GM12878 (cell line): ENCODE results near the gene DPYSL3. TPM values are rescaled to one million over a fixed set of nuclear protein-coding genes. Genes with fewer than 3 reads are reported as not detected.

Experiments
- ATAC-seq: fragments of 200-7000 bp; cut with Tn5 transposase; 3 replicates; pipeline ENCODE4 v1.9.1; 2020; ENCODE audit warnings: mild to moderate bottlenecking, moderate library complexity
- BruUV-seq: library from RNA; stranded (reverse); fragments of 400-500 nt; replicated peaks from 2 replicates; lab custom pipeline; 2021; lab: Mats Ljungman, UMichigan
- CTCF ChIA-PET: fragments of 300-600 bp; sonication (Branson Sonifier 250); formaldehyde crosslinking; extraction: SDS; loops from one replicate; lab custom pipeline; 2021; ENCODE audit warnings: inconsistent platforms; lab: Yijun Ruan, JAX
- POLR2A ChIA-PET: fragments of 350-600 bp; formaldehyde crosslinking; extraction: SDS; loops from one replicate; lab custom pipeline; 2021; ENCODE audit warnings: inconsistent platforms; lab: Charles Lee
- RAD21 ChIA-PET: fragments of 300-600 bp; sonication (Branson Sonifier 250); formaldehyde crosslinking; loops from one replicate; lab custom pipeline; 2023; ENCODE audit warnings: antibody characterized with exemption; ENCODE audit not compliant: unreplicated experiment; lab: Charles Lee
- SMC1A ChIA-PET: fragments of 300-600 bp; sonication (Branson Sonifier 250); formaldehyde crosslinking; loops from one replicate; lab custom pipeline; 2023; ENCODE audit not compliant: unreplicated experiment, uncharacterized antibody; lab: Charles Lee
- DNase-seq: peaks from one replicate; pipeline ENCODE4 v3.0.0-alpha.2; 2011; ENCODE audit warnings: low read depth, low spot score
- FAIRE-seq: peaks from 3 replicates; lab custom pipeline; 2011; peaks lifted over from hg19 to GRCh38; lab: Jason Lieb, UNC
- H2AFZ ChIP-seq: 2 replicates; pipeline ENCODE4 v1.6.0; 2011; ENCODE audit warnings: low read depth, low read length, control low read depth; ENCODE audit not compliant: control insufficient read depth
- H3K27ac ChIP-seq: 2 replicates; pipeline ENCODE4 v1.5.1; 2011; ENCODE audit warnings: control low read depth; ENCODE audit not compliant: control insufficient read depth, insufficient read depth
- H3K27me3 ChIP-seq, 2 experiments: replicated peaks in 1 of 2; 2 replicates each; pipeline versions ENCODE4 v1.6.0 to v1.6.1; 2011; ENCODE audit warnings: low read length in 1 of 2; ENCODE audit not compliant: control insufficient read depth in 2 of 2, insufficient read depth in 2 of 2
- H3K36me3 ChIP-seq, 2 experiments: 2 replicates each; pipeline ENCODE4 v1.5.1; 2011; ENCODE audit warnings: low read length in 1 of 2; ENCODE audit not compliant: control insufficient read depth in 2 of 2, insufficient read depth in 2 of 2
- H3K4me1 ChIP-seq: 2 replicates; pipeline ENCODE4 v1.6.1; 2011; ENCODE audit warnings: mild to moderate bottlenecking, low read length, moderate library complexity, mixed read lengths; ENCODE audit not compliant: control insufficient read depth, insufficient read depth
- H3K4me2 ChIP-seq: 2 replicates; pipeline ENCODE4 v1.6.0; 2011; ENCODE audit warnings: control low read depth; ENCODE audit not compliant: control insufficient read depth, insufficient read depth
- H3K4me3 ChIP-seq: fragments of 200-600 bp; sonication (generic); 2 replicates; pipeline ENCODE4 v1.5.1; 2016
- H3K79me2 ChIP-seq: 2 replicates; pipeline ENCODE4 v1.6.0; 2011; ENCODE audit warnings: low read length; ENCODE audit not compliant: control insufficient read depth, insufficient read depth
- H3K9ac ChIP-seq: 2 replicates; pipeline ENCODE4 v1.8.0; 2011; ENCODE audit warnings: low read length, control low read depth, mixed read lengths; ENCODE audit not compliant: control insufficient read depth, insufficient read depth
- H3K9me3 ChIP-seq: replicated peaks from 3 replicates; pipeline ENCODE4 v1.5.1; 2011; ENCODE audit warnings: mild to moderate bottlenecking, low read length; ENCODE audit not compliant: control insufficient read depth, insufficient read depth
- H4K20me1 ChIP-seq: 2 replicates; pipeline ENCODE4 v1.6.0; 2011; ENCODE audit not compliant: control insufficient read depth, insufficient read depth
- BCL11A ChIP-seq: IDR thresholded peaks from 2 replicates; pipeline ENCODE4 v1.6.1; 2011; ENCODE audit warnings: low read depth, low read length
- CBFB ChIP-seq: IDR thresholded peaks from 2 replicates; pipeline ENCODE4 v1.6.1; 2016; ENCODE audit warnings: antibody characterized with exemption, low read depth
- HDAC6 ChIP-seq: fragments of 200-600 bp; sonication (generic); IDR thresholded peaks from one replicate; pipeline ENCODE4 v1.8.0; 2017; ENCODE audit warnings: antibody characterized with exemption; ENCODE audit not compliant: unreplicated experiment
- JUNB ChIP-seq: IDR thresholded peaks from 2 replicates; pipeline ENCODE4 v1.6.1; 2016; ENCODE audit warnings: antibody characterized with exemption, mild to moderate bottlenecking
- MTA2 ChIP-seq: fragments of 450-650 bp; IDR thresholded peaks from 2 replicates; pipeline ENCODE4 v1.6.1; 2016; ENCODE audit warnings: low read depth, mild to moderate bottlenecking, moderate library complexity
- MYB ChIP-seq: fragments of 150-350 bp; IDR thresholded peaks from 2 replicates; pipeline ENCODE4 v1.6.1; 2014; ENCODE audit warnings: mild to moderate bottlenecking, low read depth, low read length, borderline replicate concordance
- NFYB ChIP-seq: IDR thresholded peaks from 2 replicates; pipeline ENCODE4 v1.6.1; 2011; ENCODE audit warnings: low read depth, mild to moderate bottlenecking, low read length, improper control_type of control experiment, moderate library complexity; ENCODE audit not compliant: insufficient read depth
- NR2C2 ChIP-seq: IDR thresholded peaks from 2 replicates; pipeline ENCODE4 v1.6.1; 2011; ENCODE audit warnings: borderline replicate concordance, low read depth; ENCODE audit not compliant: control insufficient read depth, insufficient read length
- POLR2AphosphoS5 ChIP-seq: IDR thresholded peaks from 2 replicates; pipeline ENCODE4 v1.6.1; 2011; ENCODE audit warnings: mild to moderate bottlenecking, low read length, inconsistent platforms
- POU2F2 ChIP-seq: IDR thresholded peaks from 3 replicates; pipeline ENCODE4 v1.6.1; 2011; ENCODE audit warnings: low read depth, mild to moderate bottlenecking, low read length, borderline replicate concordance
- YBX1 ChIP-seq: fragments of 450-650 bp; IDR thresholded peaks from 2 replicates; pipeline ENCODE4 v1.6.1; 2016; ENCODE audit warnings: antibody characterized with exemption
- YY1 ChIP-seq: IDR thresholded peaks from 2 replicates; pipeline ENCODE4 v1.6.1; 2011; ENCODE audit warnings: low read depth, mild to moderate bottlenecking, low read length
- WGBS: methylation state at CpG from one replicate; pipeline ENCODE4 v1.1.6; 2016; ENCODE audit warnings: low lambda C conversion rate; ENCODE audit not compliant: insufficient replicate concordance, insufficient coverage; ENCODE audit errors: missing lambda C conversion rate; 5-methylcytosine and 5-hydroxymethylcytosine counted together
- in situ Hi-C: fragments of 300-500 bp; cut with MboI; formaldehyde crosslinking; loops from 9 replicates; pipeline ENCODE4 v1.14.3; 2018; ENCODE audit warnings: mixed read lengths
- intact Hi-C: fragments of 100-400 bp; cut with micrococcal nuclease; formaldehyde crosslinking; loops from one replicate; pipeline ENCODE4 v1.14.2; 2022; ENCODE audit not compliant: unreplicated experiment
- polyA plus RNA-seq, 11 experiments: library from polyadenylated mRNA; depleted of rRNA in 4 of 11; unstranded in 6 of 11; stranded (reverse) in 5 of 11; fragments of >200 nt; fragmentation: Nextera tagmentation in 4 of 11; fragmentation: Illumina TruSeq in 1 of 11; extraction: Ambion mirVana in 4 of 11; extraction: Trizol in 1 of 11; gene quantifications; 1 replicate in 1 of 11; 2 replicates in 10 of 11; pipeline versions ENCODE4 v1.2.1 to v1.2.3, GENCODE V29; 2011 to 2016; ENCODE audit warnings: inconsistent platforms in 2 of 11, missing spikeins in 2 of 11, low read depth in 1 of 11
- total RNA-seq, 4 experiments: library from RNA; depleted of rRNA in 3 of 4; stranded (reverse); fragments of >200 nt in 3 of 4; fragmentation: Illumina TruSeq in 1 of 4; extraction: Trizol in 1 of 4; gene quantifications; 2 replicates each; pipeline versions ENCODE4 v1.2.1 to v1.2.3, GENCODE V29; 2013 to 2021
- TF ChIP-seq, protein P1 (sequence below): fragments of 450-650 bp; formaldehyde crosslinking; IDR thresholded peaks from 2 replicates; pipeline ENCODE4 v1.5.0; 2022; ENCODE audit warnings: mild to moderate bottlenecking, missing genetic modification characterization
- TF ChIP-seq, protein P2 (sequence below): fragments of 450-650 bp; IDR thresholded peaks from 2 replicates; pipeline ENCODE4 v1.6.1; 2017; ENCODE audit warnings: antibody characterized with exemption, mild to moderate bottlenecking, moderate library complexity
- TF ChIP-seq, protein P3 (sequence below): fragments of 450-650 bp; formaldehyde crosslinking; IDR thresholded peaks from 2 replicates; pipeline ENCODE4 v1.4.0; 2020; ENCODE audit warnings: mild to moderate bottlenecking, moderate library complexity

DPYSL3 gene
- total and polyA plus RNA-seq, 10 of the 15 experiments (the other 5 are each of a cell fraction or from before 2014, with no cell fraction given), result 0.08 to 1.5 (median 0.45) TPM; not detected in 1

DNA sequence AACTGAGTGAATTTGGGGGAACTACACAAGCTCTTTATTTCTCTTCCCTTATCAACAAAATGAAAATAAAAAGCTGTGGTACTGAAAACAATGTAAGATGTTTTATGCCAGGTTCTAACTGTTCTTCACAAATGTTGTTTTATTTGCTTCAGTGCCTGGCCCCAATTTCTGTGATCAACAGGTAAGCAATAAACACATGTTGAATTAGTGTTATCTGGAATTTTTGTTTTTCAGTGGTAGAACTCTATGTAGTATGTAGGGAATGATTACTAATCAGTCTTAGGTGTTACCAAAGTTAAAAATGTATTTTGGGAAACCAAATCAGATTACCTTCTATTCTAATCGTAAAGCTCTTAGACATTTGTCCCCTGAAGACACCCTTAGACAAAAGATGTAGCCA is 7.5 kb upstream of the DPYSL3 start (continued):
- TF ChIP-seq, protein P1, sequence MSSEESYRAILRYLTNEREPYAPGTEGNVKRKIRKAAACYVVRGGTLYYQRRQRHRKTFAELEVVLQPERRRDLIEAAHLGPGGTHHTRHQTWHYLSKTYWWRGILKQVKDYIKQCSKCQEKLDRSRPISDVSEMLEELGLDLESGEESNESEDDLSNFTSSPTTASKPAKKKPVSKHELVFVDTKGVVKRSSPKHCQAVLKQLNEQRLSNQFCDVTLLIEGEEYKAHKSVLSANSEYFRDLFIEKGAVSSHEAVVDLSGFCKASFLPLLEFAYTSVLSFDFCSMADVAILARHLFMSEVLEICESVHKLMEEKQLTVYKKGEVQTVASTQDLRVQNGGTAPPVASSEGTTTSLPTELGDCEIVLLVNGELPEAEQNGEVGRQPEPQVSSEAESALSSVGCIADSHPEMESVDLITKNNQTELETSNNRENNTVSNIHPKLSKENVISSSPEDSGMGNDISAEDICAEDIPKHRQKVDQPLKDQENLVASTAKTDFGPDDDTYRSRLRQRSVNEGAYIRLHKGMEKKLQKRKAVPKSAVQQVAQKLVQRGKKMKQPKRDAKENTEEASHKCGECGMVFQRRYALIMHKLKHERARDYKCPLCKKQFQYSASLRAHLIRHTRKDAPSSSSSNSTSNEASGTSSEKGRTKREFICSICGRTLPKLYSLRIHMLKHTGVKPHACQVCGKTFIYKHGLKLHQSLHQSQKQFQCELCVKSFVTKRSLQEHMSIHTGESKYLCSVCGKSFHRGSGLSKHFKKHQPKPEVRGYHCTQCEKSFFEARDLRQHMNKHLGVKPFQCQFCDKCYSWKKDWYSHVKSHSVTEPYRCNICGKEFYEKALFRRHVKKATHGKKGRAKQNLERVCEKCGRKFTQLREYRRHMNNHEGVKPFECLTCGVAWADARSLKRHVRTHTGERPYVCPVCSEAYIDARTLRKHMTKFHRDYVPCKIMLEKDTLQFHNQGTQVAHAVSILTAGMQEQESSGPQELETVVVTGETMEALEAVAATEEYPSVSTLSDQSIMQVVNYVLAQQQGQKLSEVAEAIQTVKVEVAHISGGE (CRISPR knock-in tag), result no peak
- no peak for TF ChIP-seq MTA2

DNA sequence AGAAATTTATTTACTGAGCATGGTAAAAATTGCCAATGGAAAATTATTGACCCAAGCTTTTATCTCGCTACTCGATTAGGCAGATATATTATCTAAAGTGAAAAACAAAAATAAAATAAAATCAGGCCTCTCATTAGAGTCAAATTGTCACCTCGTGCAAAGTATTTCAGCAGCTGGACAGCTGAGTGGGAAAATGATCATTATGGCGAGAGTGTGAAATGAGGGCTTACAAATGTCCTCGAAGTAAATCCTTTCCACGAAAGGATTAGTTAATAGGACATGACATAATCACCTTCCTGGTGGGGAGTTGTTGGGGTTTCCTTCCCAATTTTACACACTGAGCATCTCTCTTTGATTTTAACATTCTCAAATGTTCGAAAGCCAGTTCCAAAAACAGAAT is 5.4 kb upstream of the DPYSL3 start:
- in situ Hi-C loops (no loop called here), intact Hi-C loops (no loop called here)
- no peak overlapping the region for H3K27ac ChIP-seq
- no TSS peak for BruUV-seq
- H3K27me3 ChIP-seq, result 0 out of 4 replicates have a peak, but pooled peaks cover 0 to under 1% of the 10 kb centered on the region in 2 experiments
- H3K4me3 ChIP-seq, result no peak overlapping the region
- no peak for DNase-seq
- H3K4me2 ChIP-seq, result no peak overlapping the region
- ChIA-PET POLR2A (no interaction called here), RAD21 (no interaction called here), CTCF (no interaction called here), SMC1A (no interaction called here)
- H2AFZ ChIP-seq, result no peak overlapping the region
- H3K4me1 ChIP-seq, result no peaks in the 10 kb centered on the region
- no peaks in the 10 kb centered on the region for H3K36me3 ChIP-seq
- no peak for FAIRE-seq
- no peaks in the 10 kb centered on the region for H3K79me2 ChIP-seq
- no peak for ATAC-seq
- no peaks in the 10 kb centered on the region for H4K20me1 ChIP-seq
- WGBS, result 25% methylated on average over 7 of the region's 7 CpGs
- H3K9ac ChIP-seq, result no peak overlapping the region
- H3K9me3 ChIP-seq, result no peaks in the 10 kb centered on the region
- TF ChIP-seq NR2C2, result no peak
- TF ChIP-seq, protein P2, sequence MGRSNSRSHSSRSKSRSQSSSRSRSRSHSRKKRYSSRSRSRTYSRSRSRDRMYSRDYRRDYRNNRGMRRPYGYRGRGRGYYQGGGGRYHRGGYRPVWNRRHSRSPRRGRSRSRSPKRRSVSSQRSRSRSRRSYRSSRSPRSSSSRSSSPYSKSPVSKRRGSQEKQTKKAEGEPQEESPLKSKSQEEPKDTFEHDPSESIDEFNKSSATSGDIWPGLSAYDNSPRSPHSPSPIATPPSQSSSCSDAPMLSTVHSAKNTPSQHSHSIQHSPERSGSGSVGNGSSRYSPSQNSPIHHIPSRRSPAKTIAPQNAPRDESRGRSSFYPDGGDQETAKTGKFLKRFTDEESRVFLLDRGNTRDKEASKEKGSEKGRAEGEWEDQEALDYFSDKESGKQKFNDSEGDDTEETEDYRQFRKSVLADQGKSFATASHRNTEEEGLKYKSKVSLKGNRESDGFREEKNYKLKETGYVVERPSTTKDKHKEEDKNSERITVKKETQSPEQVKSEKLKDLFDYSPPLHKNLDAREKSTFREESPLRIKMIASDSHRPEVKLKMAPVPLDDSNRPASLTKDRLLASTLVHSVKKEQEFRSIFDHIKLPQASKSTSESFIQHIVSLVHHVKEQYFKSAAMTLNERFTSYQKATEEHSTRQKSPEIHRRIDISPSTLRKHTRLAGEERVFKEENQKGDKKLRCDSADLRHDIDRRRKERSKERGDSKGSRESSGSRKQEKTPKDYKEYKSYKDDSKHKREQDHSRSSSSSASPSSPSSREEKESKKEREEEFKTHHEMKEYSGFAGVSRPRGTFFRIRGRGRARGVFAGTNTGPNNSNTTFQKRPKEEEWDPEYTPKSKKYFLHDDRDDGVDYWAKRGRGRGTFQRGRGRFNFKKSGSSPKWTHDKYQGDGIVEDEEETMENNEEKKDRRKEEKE, result no peak
- no peak for TF ChIP-seq MYB
- no peak for TF ChIP-seq CBFB
- no peak for TF ChIP-seq JUNB
- TF ChIP-seq BCL11A, result no peak
- no peak for TF ChIP-seq YY1
- no peak for TF ChIP-seq POLR2AphosphoS5
- no peak for TF ChIP-seq POU2F2
- no peak for TF ChIP-seq YBX1
- TF ChIP-seq, protein P3, sequence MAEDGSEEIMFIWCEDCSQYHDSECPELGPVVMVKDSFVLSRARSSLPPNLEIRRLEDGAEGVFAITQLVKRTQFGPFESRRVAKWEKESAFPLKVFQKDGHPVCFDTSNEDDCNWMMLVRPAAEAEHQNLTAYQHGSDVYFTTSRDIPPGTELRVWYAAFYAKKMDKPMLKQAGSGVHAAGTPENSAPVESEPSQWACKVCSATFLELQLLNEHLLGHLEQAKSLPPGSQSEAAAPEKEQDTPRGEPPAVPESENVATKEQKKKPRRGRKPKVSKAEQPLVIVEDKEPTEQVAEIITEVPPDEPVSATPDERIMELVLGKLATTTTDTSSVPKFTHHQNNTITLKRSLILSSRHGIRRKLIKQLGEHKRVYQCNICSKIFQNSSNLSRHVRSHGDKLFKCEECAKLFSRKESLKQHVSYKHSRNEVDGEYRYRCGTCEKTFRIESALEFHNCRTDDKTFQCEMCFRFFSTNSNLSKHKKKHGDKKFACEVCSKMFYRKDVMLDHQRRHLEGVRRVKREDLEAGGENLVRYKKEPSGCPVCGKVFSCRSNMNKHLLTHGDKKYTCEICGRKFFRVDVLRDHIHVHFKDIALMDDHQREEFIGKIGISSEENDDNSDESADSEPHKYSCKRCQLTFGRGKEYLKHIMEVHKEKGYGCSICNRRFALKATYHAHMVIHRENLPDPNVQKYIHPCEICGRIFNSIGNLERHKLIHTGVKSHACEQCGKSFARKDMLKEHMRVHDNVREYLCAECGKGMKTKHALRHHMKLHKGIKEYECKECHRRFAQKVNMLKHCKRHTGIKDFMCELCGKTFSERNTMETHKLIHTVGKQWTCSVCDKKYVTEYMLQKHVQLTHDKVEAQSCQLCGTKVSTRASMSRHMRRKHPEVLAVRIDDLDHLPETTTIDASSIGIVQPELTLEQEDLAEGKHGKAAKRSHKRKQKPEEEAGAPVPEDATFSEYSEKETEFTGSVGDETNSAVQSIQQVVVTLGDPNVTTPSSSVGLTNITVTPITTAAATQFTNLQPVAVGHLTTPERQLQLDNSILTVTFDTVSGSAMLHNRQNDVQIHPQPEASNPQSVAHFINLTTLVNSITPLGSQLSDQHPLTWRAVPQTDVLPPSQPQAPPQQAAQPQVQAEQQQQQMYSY (CRISPR knock-in tag), result no peak
- no peak for TF ChIP-seq HDAC6
- TF ChIP-seq NFYB, result no peak
